Activated CD8-positive, alpha-beta T cell treated with anti-CD3 and anti-CD28 coated beads, Interleukin-2, amount 10 ng/mL, durations not matched to agents 7 days and 5 days (primary cell): ENCODE results near the gene LPAR5. TPM values are rescaled to one million over a fixed set of nuclear protein-coding genes. Genes with fewer than 3 reads are reported as not detected.

Experiments
- ATAC-seq: fragments of 150-1000 bp; cut with Tn5 transposase; one replicate; pipeline ENCODE4 v1.10.0; 2021; ENCODE audit warnings: moderate library complexity
- CTCF ChIA-PET: fragments of 350-600 bp; sonication (Branson Sonifier 250); formaldehyde crosslinking; loops from one replicate; lab custom pipeline; 2021; ENCODE audit warnings: antibody characterized with exemption; lab: Charles Lee
- POLR2A ChIA-PET: fragments of 350-600 bp; sonication (Branson Sonifier 250); formaldehyde crosslinking; loops from one replicate; lab custom pipeline; 2021; ENCODE audit warnings: antibody characterized with exemption; lab: Charles Lee
- DNase-seq: peaks from one replicate; pipeline ENCODE4 v3.0.0-alpha.2; 2020
- H3K27ac Mint-ChIP-seq: one replicate; pipeline ENCODE4 v1.8.0; 2021; ENCODE audit warnings: mild to moderate bottlenecking, mixed read lengths
- H3K27me3 Mint-ChIP-seq: one replicate; pipeline ENCODE4 v1.8.0; 2021; ENCODE audit warnings: low read depth, mixed read lengths
- H3K36me3 Mint-ChIP-seq: one replicate; pipeline ENCODE4 v1.8.0; 2021; ENCODE audit warnings: low read depth, mixed read lengths
- H3K4me1 Mint-ChIP-seq: one replicate; pipeline ENCODE4 v1.8.0; 2021; ENCODE audit warnings: low read depth, mixed read lengths
- H3K4me3 Mint-ChIP-seq: one replicate; pipeline ENCODE4 v1.8.0; 2021; ENCODE audit warnings: mild to moderate bottlenecking, mixed read lengths
- H3K9me3 Mint-ChIP-seq: one replicate; pipeline ENCODE4 v1.8.0; 2022; ENCODE audit warnings: mixed read lengths; ENCODE audit not compliant: insufficient read depth
- total RNA-seq, 2 experiments: library from RNA; stranded (reverse); gene quantifications; one replicate each; pipeline ENCODE4 v1.2.3, GENCODE V29; 2021

The LPAR5 gene
- total RNA-seq, 2 experiments from 2014 or later = 16.5 to 16.8 TPM

GRCh38 chr12:6653342-6653741 lies 17.6 kb upstream of the LPAR5 start:
- ATAC-seq (no peak), DNase-seq (no peak)
- Mint-ChIP-seq H3K4me3 (no peak overlapping the region), H3K9me3 (no peaks in the 10 kb centered on the region), H3K27me3 (no peaks in the 10 kb centered on the region), H3K4me1 (no peaks in the 10 kb centered on the region), H3K27ac (no peak overlapping the region), H3K36me3 (peaks cover 25% of the 10 kb centered on the region)
- POLR2A ChIA-PET = interaction anchor here (0.6 kb wide), 1 partner anchor 41 kb away, joined by 3 read pairs; no protein-coding TSS in a partner anchor
- CTCF ChIA-PET = no interaction called here

DNA sequence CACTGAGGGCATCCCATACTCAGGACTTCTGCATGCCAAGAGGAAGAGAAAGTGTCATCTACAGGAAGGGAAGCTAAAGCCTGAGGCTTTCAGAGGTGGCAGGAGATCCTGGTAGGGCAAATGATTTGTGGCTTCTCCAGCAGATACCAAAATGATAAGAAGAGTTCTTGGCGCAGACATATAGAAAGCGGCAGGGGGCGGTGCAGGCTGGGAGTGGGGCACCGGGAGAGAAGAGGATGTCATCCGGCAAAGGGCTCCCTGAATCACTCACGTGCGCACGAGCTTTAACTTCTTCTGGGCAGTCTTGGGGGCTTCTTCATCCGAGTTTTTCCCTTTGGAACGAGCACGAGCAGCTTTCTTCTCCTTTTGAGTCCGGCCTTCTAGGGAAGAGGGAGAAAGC lies 16.6 kb upstream of the LPAR5 start:
- Mint-ChIP-seq H3K27me3 (no peaks in the 10 kb centered on the region), H3K27ac (no peak overlapping the region), H3K4me1 (no peaks in the 10 kb centered on the region), H3K4me3 (no peak overlapping the region), H3K36me3 (peaks cover 31% of the 10 kb centered on the region), H3K9me3 (no peaks in the 10 kb centered on the region)
- DNase-seq = no peak
- ChIA-PET POLR2A (interaction anchor here (0.9 kb wide), 1 partner anchor 17 kb away, joined by 3 read pairs; the partner anchor contains the start of gene LPAR5), CTCF (no interaction called here)
- ATAC-seq = no peak

GRCh38 chr12:6650832-6651231 lies 15.1 kb upstream of the LPAR5 start:
- DNase-seq = no peak
- H3K4me1 Mint-ChIP-seq = peaks cover 9% of the 10 kb centered on the region
- ATAC-seq = no peak
- CTCF ChIA-PET = no interaction called here
- H3K27me3 Mint-ChIP-seq = no peaks in the 10 kb centered on the region
- POLR2A ChIA-PET = interaction anchor here (1.0 kb wide), 1 partner anchor 44 kb away, joined by 3 read pairs; no protein-coding TSS in a partner anchor
- no peaks in the 10 kb centered on the region for H3K9me3 Mint-ChIP-seq
- peaks cover 36% of the 10 kb centered on the region for H3K36me3 Mint-ChIP-seq
- H3K4me3 Mint-ChIP-seq = no peak overlapping the region
- H3K27ac Mint-ChIP-seq = no peak overlapping the region

DNA sequence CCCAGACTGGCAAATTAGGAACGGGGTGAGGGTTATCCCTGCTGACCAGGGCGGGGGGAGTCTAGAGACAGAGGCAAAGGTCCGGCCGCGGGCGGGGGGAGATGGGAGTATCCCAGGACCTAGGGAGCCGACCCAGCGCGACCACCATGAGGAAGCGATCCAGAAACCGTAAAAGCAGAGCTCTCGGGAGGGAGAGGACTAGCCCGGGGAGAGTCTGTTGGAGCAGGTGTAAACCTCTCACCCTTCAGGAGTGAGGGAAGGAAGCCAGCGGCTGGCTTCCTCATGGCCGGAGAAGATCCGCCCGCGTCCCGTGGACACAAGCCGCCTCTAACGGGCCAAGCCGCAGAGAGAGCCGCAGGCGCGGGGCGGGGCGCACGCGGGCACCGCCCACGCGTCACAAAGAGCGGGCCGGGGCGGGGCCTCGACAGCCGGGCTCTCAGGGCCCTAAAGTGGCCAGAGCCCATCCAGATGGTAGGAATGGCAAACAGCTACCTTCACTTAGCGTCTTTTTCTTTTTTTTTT lies 11.4 kb upstream of the LPAR5 start, which contains the start of gene ACRBP:
ACRBP (minus strand) TSS at position 350 of the 522 bp plus-strand sequence; CDS start at position 284, 66 bp downstream.
- peak; percentile 84 for ATAC-seq
- H3K4me3 Mint-ChIP-seq = peak within 1 kb of the TSS; percentile 51
- CTCF ChIA-PET = no interaction called here

GRCh38 chr12:6646276-6647082 lies 10.7 kb upstream of the LPAR5 start:
- H3K9me3 Mint-ChIP-seq = peaks cover 15% of the 10 kb centered on the region
- H3K36me3 Mint-ChIP-seq = peaks cover 38% of the 10 kb centered on the region
- peak overlapping the region; percentile 10 for H3K27ac Mint-ChIP-seq
- H3K27me3 Mint-ChIP-seq = peaks cover 10% of the 10 kb centered on the region
- DNase-seq (no peak), ATAC-seq (peak; percentile 22)
- ChIA-PET CTCF (interaction anchor here (1.0 to 2.1 kb wide), 2 partner anchors 11 to 25 kb away, joined by 3 to 11 read pairs; partner anchors contain the start of gene LPAR5), POLR2A (interaction anchor here (1.5 to 1.9 kb wide), 2 partner anchors 11 to 15 kb away, joined by 6 to 7 read pairs; partner anchors contain the start of gene LPAR5)
- peaks cover 18% of the 10 kb centered on the region for H3K4me1 Mint-ChIP-seq
- peak overlapping the region; percentile 51 for H3K4me3 Mint-ChIP-seq

More for the DNA sequence above, 11.4 kb upstream of the LPAR5 start, which contains the start of gene ACRBP:
- peak within 1 kb of the TSS; percentile 10 for H3K27ac Mint-ChIP-seq
- POLR2A ChIA-PET = interaction anchor here (0.5 to 1.9 kb wide), 3 partner anchors 12 to 35 kb away, joined by 4 to 7 read pairs (median 6); partner anchors contain the start of gene LPAR5
- H3K27me3 Mint-ChIP-seq = peaks cover 5% of the 10 kb centered on the region
- H3K36me3 Mint-ChIP-seq = peaks cover 41% of the 10 kb centered on the region
- peak; percentile 35 for DNase-seq
- peaks cover 18% of the 10 kb centered on the region for H3K4me1 Mint-ChIP-seq
- H3K9me3 Mint-ChIP-seq = peaks cover 15% of the 10 kb centered on the region

DNA sequence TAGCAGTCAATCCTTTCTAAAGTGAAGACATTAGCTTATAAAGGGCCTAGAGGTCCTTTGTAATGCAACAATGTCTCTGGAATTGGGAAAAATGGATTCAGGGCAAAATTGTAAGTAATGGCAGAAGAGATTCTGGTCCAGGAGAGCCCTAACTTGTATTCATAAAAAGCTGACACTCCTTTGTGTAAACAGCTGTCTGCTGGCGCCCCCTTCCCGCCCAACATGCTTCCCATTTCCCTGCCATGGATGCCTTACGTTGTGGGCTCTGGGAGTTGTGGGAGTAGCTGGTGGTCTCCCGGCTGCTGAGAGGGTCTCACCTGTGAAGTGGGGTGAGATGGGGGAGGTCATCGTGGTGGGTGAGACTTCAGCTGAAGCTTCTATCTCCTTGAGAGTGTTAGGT lies 9.1 kb upstream of the LPAR5 start:
- peaks cover 18% of the 10 kb centered on the region for H3K4me1 Mint-ChIP-seq
- DNase-seq = no peak
- POLR2A ChIA-PET = interaction anchor here (1.5 kb wide), 1 partner anchor 10 kb away, joined by 4 read pairs; no protein-coding TSS in a partner anchor
- ATAC-seq = no peak
- peaks cover 28% of the 10 kb centered on the region for H3K36me3 Mint-ChIP-seq
- H3K4me3 Mint-ChIP-seq = no peak overlapping the region
- H3K27me3 Mint-ChIP-seq = peaks cover 14% of the 10 kb centered on the region
- H3K9me3 Mint-ChIP-seq = peaks cover 15% of the 10 kb centered on the region
- CTCF ChIA-PET = interaction anchor here (1.1 to 2.1 kb wide), 4 partner anchors 9 to 17 kb away, joined by 3 to 11 read pairs (median 3); partner anchors contain the start of gene LPAR5
- no peak overlapping the region for H3K27ac Mint-ChIP-seq

DNA sequence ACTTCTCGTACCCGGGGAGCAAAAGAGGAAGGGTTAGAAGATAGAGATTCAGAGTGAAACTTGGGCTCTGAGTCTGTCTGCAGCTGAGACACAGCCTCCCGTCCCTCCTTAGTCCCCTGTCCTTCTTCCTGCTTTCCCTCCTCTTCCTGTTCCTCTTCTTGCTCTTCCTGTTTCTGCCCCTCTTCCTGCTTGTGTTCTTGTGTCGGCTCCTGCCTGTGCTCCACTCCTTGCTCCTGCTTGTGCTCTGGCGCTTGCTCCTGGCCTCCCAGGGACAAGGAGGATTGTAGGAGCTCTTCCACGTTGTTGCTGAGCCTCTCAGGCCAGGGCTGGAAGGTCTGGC lies 8.5 kb upstream of the LPAR5 start:
- no peak for DNase-seq
- peaks cover 28% of the 10 kb centered on the region for H3K36me3 Mint-ChIP-seq
- POLR2A ChIA-PET = interaction anchor here (0.8 to 1.5 kb wide), 2 partner anchors 9 to 13 kb away, joined by 3 to 4 read pairs; no protein-coding TSS in a partner anchor
- peaks cover 15% of the 10 kb centered on the region for H3K9me3 Mint-ChIP-seq
- H3K4me3 Mint-ChIP-seq = no peak overlapping the region
- H3K27me3 Mint-ChIP-seq = peaks cover 14% of the 10 kb centered on the region
- CTCF ChIA-PET = interaction anchor here (1.1 to 2.1 kb wide), 5 partner anchors 9 to 25 kb away, joined by 3 to 11 read pairs (median 3); partner anchors contain the start of gene LPAR5
- H3K4me1 Mint-ChIP-seq = peaks cover 18% of the 10 kb centered on the region
- peak overlapping the region; percentile 27 for H3K27ac Mint-ChIP-seq
- ATAC-seq = no peak

DNA sequence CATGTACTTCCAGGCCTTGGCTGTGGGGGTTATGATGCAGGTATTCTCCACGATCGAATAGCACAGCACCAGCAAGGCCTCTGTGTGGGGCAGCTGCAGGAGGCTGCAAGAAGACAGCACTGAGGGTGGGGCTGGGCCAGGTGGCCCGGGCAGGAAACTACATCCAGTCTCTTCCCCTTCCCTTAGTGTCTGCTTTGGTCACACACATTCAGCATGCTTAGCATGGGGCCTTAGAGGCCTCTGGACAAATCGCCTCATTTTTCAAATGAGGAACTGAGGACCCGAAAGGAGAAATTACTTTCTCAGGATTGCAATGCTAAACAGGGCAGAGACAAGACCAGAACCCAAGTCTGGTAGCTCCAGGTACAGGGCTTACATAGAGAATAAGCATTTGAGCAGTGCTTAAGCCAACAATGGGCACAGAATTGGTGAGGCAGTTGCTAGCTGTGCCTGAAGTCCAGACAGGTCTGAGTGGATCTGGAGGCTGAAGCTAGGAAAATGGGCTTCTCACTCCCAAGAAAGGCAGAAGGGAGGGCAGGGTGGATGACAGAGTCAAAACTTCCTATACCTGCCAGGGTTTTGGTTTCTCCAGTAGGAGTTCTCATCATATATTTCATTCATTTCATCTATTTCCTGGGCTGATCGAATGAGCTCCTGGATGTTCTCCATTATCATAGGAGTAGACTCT lies 8.0 kb upstream of the LPAR5 start:
- Mint-ChIP-seq H3K27ac (no peak overlapping the region), H3K4me3 (no peak overlapping the region), H3K4me1 (peaks cover 18% of the 10 kb centered on the region), H3K36me3 (peaks cover 28% of the 10 kb centered on the region), H3K9me3 (peaks cover 15% of the 10 kb centered on the region), H3K27me3 (peaks cover 14% of the 10 kb centered on the region)
- no peak for DNase-seq
- POLR2A ChIA-PET = interaction anchor here (0.8 to 1.5 kb wide), 2 partner anchors 9 to 13 kb away, joined by 3 to 4 read pairs; no protein-coding TSS in a partner anchor
- CTCF ChIA-PET = interaction anchor here (1.1 to 2.1 kb wide), 4 partner anchors 8 to 25 kb away, joined by 3 to 11 read pairs (median 3); partner anchors contain the start of gene LPAR5
- no peak for ATAC-seq

- peaks cover 21% of the 10 kb centered on the region for H3K4me1 Mint-ChIP-seq
- H3K4me3 Mint-ChIP-seq = no peak overlapping the region
- POLR2A ChIA-PET = no interaction called here
- peaks cover 14% of the 10 kb centered on the region for H3K27me3 Mint-ChIP-seq
- peaks cover 15% of the 10 kb centered on the region for H3K36me3 Mint-ChIP-seq
- CTCF ChIA-PET = interaction anchor here (0.7 to 1.4 kb wide), 3 partner anchors 9 to 83 kb away, joined by 3 to 5 read pairs (median 3); partner anchors contain the start of gene COPS7A
- H3K27ac Mint-ChIP-seq = no peak overlapping the region
- no peak for ATAC-seq
- peaks cover 15% of the 10 kb centered on the region for H3K9me3 Mint-ChIP-seq
- no peak for DNase-seq
These were observed 5.4 kb upstream of the LPAR5 start for GRCh38 chr12:6641131-6641530.

GRCh38 chr12:6640497-6640896 lies 4.7 kb upstream of the LPAR5 start:
- peaks cover 14% of the 10 kb centered on the region for H3K27me3 Mint-ChIP-seq
- POLR2A ChIA-PET = interaction anchor here (1.4 kb wide), 1 partner anchor 30 kb away, joined by 3 read pairs; no protein-coding TSS in a partner anchor
- no peak for DNase-seq
- H3K4me3 Mint-ChIP-seq = no peak overlapping the region
- no peak overlapping the region for H3K27ac Mint-ChIP-seq
- peaks cover 27% of the 10 kb centered on the region for H3K4me1 Mint-ChIP-seq
- ATAC-seq = no peak
- peaks cover 15% of the 10 kb centered on the region for H3K9me3 Mint-ChIP-seq
- CTCF ChIA-PET = interaction anchor here (0.9 to 1.4 kb wide), 2 partner anchors 20 to 83 kb away, joined by 3 to 5 read pairs; partner anchors contain the start of gene COPS7A
- peaks cover 15% of the 10 kb centered on the region for H3K36me3 Mint-ChIP-seq
